Trophoblast cell (in vitro differentiated cells and primary cell): Measurements from ENCODE around the gene S100A13.
A peak's percentile ranks its signal among the peaks of the same experiment; 100 is the strongest.

Experiments
- DNase-seq, 2 donors: peaks; one replicate each; pipeline ENCODE4 v3.0.0-alpha.2; 2016
- H2AFZ ChIP-seq: 2 replicates; pipeline ENCODE4 v1.6.1; 2013; ENCODE audit warnings: low read length, moderate library complexity, mild to moderate bottlenecking; ENCODE audit not compliant: insufficient read depth, poor library complexity
- H2AK5ac ChIP-seq: 2 replicates; pipeline ENCODE4 v1.6.1; 2013; ENCODE audit warnings: mild to moderate bottlenecking, low read length
- H2BK120ac ChIP-seq: 2 replicates; pipeline ENCODE4 v1.6.1; 2013; ENCODE audit warnings: low read length, mild to moderate bottlenecking, moderate library complexity; ENCODE audit not compliant: insufficient read depth, poor library complexity
- H2BK12ac ChIP-seq: 2 replicates; pipeline ENCODE4 v1.6.1; 2013; ENCODE audit warnings: mild to moderate bottlenecking, low read length, moderate library complexity
- H2BK5ac ChIP-seq: 2 replicates; pipeline ENCODE4 v1.6.1; 2013; ENCODE audit warnings: low read length, low read depth, moderate library complexity, mild to moderate bottlenecking; ENCODE audit not compliant: poor library complexity
- H3K14ac ChIP-seq: 2 replicates; pipeline ENCODE4 v1.6.1; 2013; ENCODE audit warnings: mild to moderate bottlenecking, low read length
- H3K18ac ChIP-seq: 2 replicates; pipeline ENCODE4 v1.6.1; 2013; ENCODE audit warnings: mild to moderate bottlenecking, low read length
- H3K23ac ChIP-seq: 2 replicates; pipeline ENCODE4 v1.6.1; 2013; ENCODE audit warnings: low read length
- H3K27ac ChIP-seq: 2 replicates; pipeline ENCODE4 v1.5.1; 2013; ENCODE audit warnings: low read depth, mild to moderate bottlenecking, inconsistent platforms, low read length, moderate library complexity
- H3K27me3 ChIP-seq: 2 replicates; pipeline ENCODE4 v1.6.1; 2013; ENCODE audit warnings: inconsistent platforms, mild to moderate bottlenecking, low read length, moderate library complexity; ENCODE audit not compliant: insufficient read depth
- H3K36me3 ChIP-seq, 2 experiments: 1 replicate in 1 of 2; 2 replicates in 1 of 2; pipeline ENCODE4 v1.6.1; 2013; ENCODE audit warnings: low read length in 2 of 2, mild to moderate bottlenecking in 2 of 2, moderate library complexity in 1 of 2; ENCODE audit not compliant: insufficient read depth in 2 of 2, control insufficient read depth in 1 of 2
- H3K4ac ChIP-seq: 2 replicates; pipeline ENCODE4 v1.6.1; 2013; ENCODE audit warnings: low read depth, mild to moderate bottlenecking, low read length, moderate library complexity
- H3K4me1 ChIP-seq, 2 experiments: 1 replicate in 1 of 2; 2 replicates in 1 of 2; pipeline ENCODE4 v1.6.1; 2013; ENCODE audit warnings: low read length in 2 of 2, mild to moderate bottlenecking in 2 of 2, moderate library complexity in 1 of 2; ENCODE audit not compliant: insufficient read depth in 2 of 2, control insufficient read depth in 1 of 2
- H3K4me2 ChIP-seq: 2 replicates; pipeline ENCODE4 v1.6.1; 2013; ENCODE audit warnings: inconsistent platforms, mild to moderate bottlenecking, low read length, moderate library complexity
- H3K4me3 ChIP-seq: 2 replicates; pipeline ENCODE4 v1.5.1; 2013; ENCODE audit warnings: mild to moderate bottlenecking, low read depth, low read length, inconsistent platforms
- H3K79me1 ChIP-seq: one replicate; pipeline ENCODE4 v1.6.1; 2013; ENCODE audit warnings: low read length
- H3K79me2 ChIP-seq: 2 replicates; pipeline ENCODE4 v1.6.1; 2013; ENCODE audit warnings: low read length, mild to moderate bottlenecking; ENCODE audit not compliant: control insufficient read depth, insufficient read depth, poor library complexity
- H3K9ac ChIP-seq: 2 replicates; pipeline ENCODE4 v1.6.1; 2013; ENCODE audit warnings: mild to moderate bottlenecking, low read length
- H3K9me3 ChIP-seq: 2 replicates; pipeline ENCODE4 v1.6.1; 2013; ENCODE audit warnings: low read depth, mild to moderate bottlenecking, control low read depth, inconsistent platforms, low read length; ENCODE audit not compliant: insufficient read depth
- H4K12ac ChIP-seq: 2 replicates; pipeline ENCODE4 v1.6.1; 2013; ENCODE audit warnings: low read depth, mild to moderate bottlenecking, low read length, moderate library complexity
- H4K8ac ChIP-seq: 2 replicates; pipeline ENCODE4 v1.6.1; 2013; ENCODE audit warnings: low read depth, mild to moderate bottlenecking, low read length, moderate library complexity
- H4K91ac ChIP-seq: one replicate; pipeline ENCODE4 v1.6.1; 2013; ENCODE audit warnings: low read depth, mild to moderate bottlenecking, low read length, moderate library complexity
- WGBS: extraction: QIAGEN DNeasy Blood & Tissue Kit; methylation state at CpG from one replicate; pipeline ENCODE4 v1.1.7; 2013; ENCODE audit warnings: missing lambda C conversion rate; ENCODE audit not compliant: insufficient read length, insufficient coverage; ENCODE audit errors: extremely low coverage; 5-methylcytosine and 5-hydroxymethylcytosine counted together

Gene S100A13

DNA sequence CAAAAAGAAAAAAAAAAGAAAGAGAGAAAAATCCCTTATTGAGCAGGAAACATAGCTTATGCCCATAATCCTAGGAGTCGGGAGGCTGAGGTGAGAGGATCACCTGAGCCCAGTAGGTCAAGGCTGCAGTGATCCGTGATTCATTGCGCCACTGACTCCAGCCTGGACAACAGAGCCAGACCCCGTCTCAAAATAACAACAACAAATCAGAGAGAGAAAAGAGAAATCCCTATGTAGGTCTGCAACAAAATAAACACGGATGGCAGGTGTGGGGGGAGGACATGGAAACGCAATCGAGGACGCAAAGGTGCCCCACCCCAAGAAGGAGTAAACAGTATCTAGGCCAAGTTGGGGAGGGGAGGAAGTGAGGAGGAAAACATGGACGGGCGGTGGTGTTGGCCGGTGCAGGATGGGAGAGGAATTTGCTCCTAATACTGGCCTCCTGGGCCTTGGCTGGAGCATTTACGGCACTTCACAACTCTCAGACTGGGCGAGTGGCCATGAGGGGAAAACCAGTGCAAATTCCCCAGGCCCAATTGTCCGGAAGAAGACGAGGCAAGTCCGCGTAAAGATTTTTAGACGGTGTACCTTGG, 6.0 kb upstream of the S100A13 start:
- Histone ChIP-seq H3K4me1 (peaks cover 7 to 8% of the 10 kb centered on the region in 2 experiments), H2BK5ac (no peak overlapping the region), H2AK5ac (no peak overlapping the region), H3K36me3 (peaks cover 17 to 20% of the 10 kb centered on the region in 2 experiments), H4K8ac (peak overlapping the region; percentile 10), H3K4me3 (no peak overlapping the region), H3K18ac (peak overlapping the region; percentile 9), H2BK12ac (peak overlapping the region; percentile 10), H3K9ac (no peak overlapping the region), H3K79me2 (peaks cover 12% of the 10 kb centered on the region), H4K91ac (peak overlapping the region; percentile 16), H3K9me3 (peaks cover 4% of the 10 kb centered on the region), H2BK120ac (no peak overlapping the region), H2AFZ (peak overlapping the region; percentile 4), H3K14ac (no peak overlapping the region), H3K4me2 (peak overlapping the region; percentile 25), H3K23ac (no peak overlapping the region), H4K12ac (no peak overlapping the region), H3K27ac (no peak overlapping the region), H3K79me1 (peaks cover 4% of the 10 kb centered on the region), H3K27me3 (no peaks in the 10 kb centered on the region), H3K4ac (no peak overlapping the region)
- no peak for DNase-seq
- no CpG with 5 or more reads among the region's 18 CpGs for WGBS

DNA sequence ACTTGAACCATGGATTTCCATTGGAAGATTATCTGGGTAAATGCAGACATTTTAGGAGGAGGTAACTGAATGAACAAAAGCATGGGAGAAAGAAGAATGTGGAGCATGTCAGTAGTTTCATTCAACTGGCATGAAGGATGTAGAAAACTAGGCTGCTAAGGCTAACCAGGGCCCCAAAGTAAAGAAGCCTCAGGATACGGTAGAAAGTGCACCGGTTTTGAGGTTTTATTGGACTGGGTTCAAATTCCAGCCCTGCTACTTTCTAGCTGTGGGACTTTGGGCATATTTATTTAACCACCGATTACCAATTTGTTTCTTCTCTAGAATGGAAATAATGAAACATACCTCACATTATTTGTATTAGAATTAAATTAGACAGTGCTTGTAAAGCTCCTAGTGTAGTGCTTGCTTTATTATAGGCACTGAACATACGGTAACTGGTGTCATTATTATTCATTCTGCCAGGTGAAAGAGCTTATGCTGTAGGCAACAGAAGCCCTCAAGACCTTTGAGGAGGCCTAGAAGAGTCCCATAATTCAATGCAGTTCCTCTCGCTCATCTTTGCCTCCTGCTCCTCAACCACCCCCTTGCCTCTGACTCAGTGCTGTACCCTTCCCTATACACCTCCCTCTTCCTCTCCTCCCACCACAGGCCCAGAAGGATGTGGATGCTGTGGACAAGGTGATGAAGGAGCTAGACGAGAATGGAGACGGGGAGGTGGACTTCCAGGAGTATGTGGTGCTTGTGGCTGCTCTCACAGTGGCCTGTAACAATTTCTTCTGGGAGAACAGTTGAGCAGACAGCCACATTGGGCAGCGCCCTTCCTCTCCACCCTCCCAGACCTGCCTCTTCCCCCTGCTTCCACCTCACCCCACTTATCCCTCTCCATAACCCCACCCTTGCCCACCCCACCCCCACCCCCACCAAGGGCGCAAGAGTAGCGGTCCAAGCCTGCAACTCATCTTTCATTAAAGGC, 4.0 kb upstream of the S100A13 start:
- Histone ChIP-seq H3K9ac (no peak overlapping the region), H3K4me2 (no peak overlapping the region), H3K4me1 (peaks cover 15 to 16% of the 10 kb centered on the region in 2 experiments), H3K27me3 (no peaks in the 10 kb centered on the region), H2AFZ (no peak overlapping the region), H3K36me3 (peaks cover 6% of the 10 kb centered on the region in 2 experiments), H3K79me2 (peaks cover 19% of the 10 kb centered on the region), H4K91ac (no peak overlapping the region), H3K4me3 (no peak overlapping the region), H3K14ac (no peak overlapping the region), H3K79me1 (peaks cover 20% of the 10 kb centered on the region), H3K27ac (no peak overlapping the region), H3K23ac (no peak overlapping the region), H3K4ac (no peak overlapping the region), H2BK120ac (no peak overlapping the region), H4K12ac (no peak overlapping the region), H2AK5ac (peak overlapping the region; percentile 67), H3K18ac (no peak overlapping the region), H2BK5ac (no peak overlapping the region), H4K8ac (no peak overlapping the region), H2BK12ac (no peak overlapping the region), H3K9me3 (peaks cover 4% of the 10 kb centered on the region)
- DNase-seq = no peak
- WGBS = no CpG with 5 or more reads among the region's 10 CpGs

DNA sequence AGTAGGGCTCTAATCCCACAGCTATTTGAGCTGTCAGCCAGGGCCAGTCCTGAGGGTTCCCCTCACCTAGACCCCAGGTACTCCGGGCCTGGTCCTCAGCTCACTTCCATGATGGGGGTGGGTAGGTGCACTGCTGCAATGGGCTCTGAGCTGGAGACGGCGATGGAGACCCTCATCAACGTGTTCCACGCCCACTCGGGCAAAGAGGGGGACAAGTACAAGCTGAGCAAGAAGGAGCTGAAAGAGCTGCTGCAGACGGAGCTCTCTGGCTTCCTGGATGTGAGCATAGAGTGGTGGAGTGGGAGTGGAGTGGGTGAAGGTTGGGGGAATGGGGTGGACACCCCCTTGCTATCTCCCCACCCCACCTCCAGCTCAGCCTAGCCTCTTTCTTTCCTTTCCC, 3.1 kb upstream of the S100A13 start:
- Histone ChIP-seq H3K4me1 (peaks cover 23 to 25% of the 10 kb centered on the region in 2 experiments), H3K27ac (no peak overlapping the region), H3K9ac (no peak overlapping the region), H3K4ac (no peak overlapping the region), H3K79me2 (peaks cover 18% of the 10 kb centered on the region), H4K8ac (no peak overlapping the region), H3K23ac (no peak overlapping the region), H3K27me3 (no peaks in the 10 kb centered on the region), H3K36me3 (peaks cover 2 to 4% of the 10 kb centered on the region in 2 experiments), H3K4me2 (no peak overlapping the region), H3K18ac (no peak overlapping the region), H2AK5ac (no peak overlapping the region), H3K79me1 (peaks cover 23% of the 10 kb centered on the region), H4K12ac (no peak overlapping the region), H3K4me3 (no peak overlapping the region), H4K91ac (peak overlapping the region; percentile 45), H2AFZ (no peak overlapping the region), H2BK5ac (no peak overlapping the region), H3K9me3 (peaks cover 4% of the 10 kb centered on the region), H2BK120ac (no peak overlapping the region), H2BK12ac (no peak overlapping the region), H3K14ac (no peak overlapping the region)
- WGBS = no CpG with 5 or more reads among the region's 7 CpGs
- no peak for DNase-seq

DNA sequence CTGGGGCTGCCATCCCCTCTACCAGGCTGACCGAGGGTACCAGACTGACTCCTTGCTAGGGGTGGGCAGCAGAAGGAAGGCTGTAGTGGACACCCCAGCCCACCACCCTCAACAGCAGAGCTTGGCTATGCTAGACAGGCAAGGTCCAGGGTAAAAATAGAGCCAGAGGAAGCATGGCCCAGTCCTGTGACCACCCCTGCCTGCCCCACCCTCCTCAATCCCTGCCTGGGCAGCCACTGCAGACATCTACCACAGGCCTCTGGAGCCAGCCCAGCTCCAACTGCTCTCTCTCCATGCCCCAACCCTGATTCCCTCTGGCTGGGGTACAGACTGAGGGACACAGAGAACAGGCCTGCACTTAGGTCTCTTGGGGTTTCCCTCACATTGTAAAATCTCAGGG, 2.7 kb upstream of the S100A13 start:
- Histone ChIP-seq H3K18ac (no peak overlapping the region), H3K4me2 (no peak overlapping the region), H4K91ac (peak overlapping the region; percentile 45), H2AFZ (no peak overlapping the region), H3K4me3 (peak overlapping the region; percentile 16), H3K4me1 (peaks cover 24 to 25% of the 10 kb centered on the region in 2 experiments), H3K4ac (no peak overlapping the region), H4K12ac (no peak overlapping the region), H2BK12ac (peak overlapping the region; percentile 9), H3K36me3 (peaks cover 3 to 7% of the 10 kb centered on the region in 2 experiments), H3K9ac (no peak overlapping the region), H4K8ac (no peak overlapping the region), H3K27ac (no peak overlapping the region), H2BK120ac (no peak overlapping the region), H3K79me1 (peaks cover 23% of the 10 kb centered on the region), H3K23ac (no peak overlapping the region), H3K79me2 (peaks cover 15% of the 10 kb centered on the region), H2AK5ac (peak overlapping the region; percentile 60), H3K9me3 (peaks cover 4% of the 10 kb centered on the region), H3K14ac (no peak overlapping the region), H3K27me3 (no peaks in the 10 kb centered on the region), H2BK5ac (no peak overlapping the region)
- DNase-seq = no peak
- WGBS = no CpG with 5 or more reads among the region's 1 CpG
